SU-DHL-6 (cell line): ENCODE results near the gene SLC6A11.

Experiments used
- EZH2phosphoT487 ChIP-seq: fragments of 200-600 bp; sonication (generic), shearing (Covaris generic); conservative IDR thresholded peaks from 2 replicates; pipeline ENCODE4 v1.6.1; 2018; ENCODE audit warnings: mild to moderate bottlenecking, antibody characterized with exemption, low read length, moderate library complexity, mixed read lengths
- TF ChIP-seq, protein P1 (sequence below): fragments of 200-600 bp; sonication (generic); IDR thresholded peaks from one replicate; pipeline ENCODE4 v1.5.1; 2017; ENCODE audit warnings: antibody characterized with exemption, mild to moderate bottlenecking, low read length, moderate library complexity; ENCODE audit not compliant: insufficient read depth, poor library complexity, severe bottlenecking

DNA sequence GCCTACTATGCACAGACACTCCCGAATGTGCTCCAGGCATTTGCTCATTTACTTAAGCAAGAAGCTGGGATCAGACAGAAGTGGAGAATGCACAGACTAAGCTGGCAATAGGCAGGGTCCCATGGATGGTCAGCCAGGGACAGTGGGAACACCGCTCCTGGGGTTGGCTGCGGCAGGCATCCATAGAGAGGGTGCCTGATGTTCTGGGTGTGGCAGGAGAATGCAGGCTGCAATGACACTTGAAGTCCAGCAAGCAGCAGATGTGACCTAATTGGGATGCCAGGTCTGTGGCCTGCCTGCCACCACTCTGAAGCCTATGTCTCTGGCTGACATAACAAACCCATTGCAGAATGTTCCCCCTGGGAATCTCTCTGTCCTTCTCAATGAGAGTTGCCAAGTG lies 40.2 kb upstream of the SLC6A11 start:
- TF ChIP-seq, protein P1, sequence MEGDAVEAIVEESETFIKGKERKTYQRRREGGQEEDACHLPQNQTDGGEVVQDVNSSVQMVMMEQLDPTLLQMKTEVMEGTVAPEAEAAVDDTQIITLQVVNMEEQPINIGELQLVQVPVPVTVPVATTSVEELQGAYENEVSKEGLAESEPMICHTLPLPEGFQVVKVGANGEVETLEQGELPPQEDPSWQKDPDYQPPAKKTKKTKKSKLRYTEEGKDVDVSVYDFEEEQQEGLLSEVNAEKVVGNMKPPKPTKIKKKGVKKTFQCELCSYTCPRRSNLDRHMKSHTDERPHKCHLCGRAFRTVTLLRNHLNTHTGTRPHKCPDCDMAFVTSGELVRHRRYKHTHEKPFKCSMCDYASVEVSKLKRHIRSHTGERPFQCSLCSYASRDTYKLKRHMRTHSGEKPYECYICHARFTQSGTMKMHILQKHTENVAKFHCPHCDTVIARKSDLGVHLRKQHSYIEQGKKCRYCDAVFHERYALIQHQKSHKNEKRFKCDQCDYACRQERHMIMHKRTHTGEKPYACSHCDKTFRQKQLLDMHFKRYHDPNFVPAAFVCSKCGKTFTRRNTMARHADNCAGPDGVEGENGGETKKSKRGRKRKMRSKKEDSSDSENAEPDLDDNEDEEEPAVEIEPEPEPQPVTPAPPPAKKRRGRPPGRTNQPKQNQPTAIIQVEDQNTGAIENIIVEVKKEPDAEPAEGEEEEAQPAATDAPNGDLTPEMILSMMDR: no peak
- no peak for TF ChIP-seq EZH2phosphoT487
